Measurements from ENCODE around the gene EPX. TPM values are rescaled to one million over a fixed set of nuclear protein-coding genes. Genes with fewer than 3 reads are reported as not detected.

EPX gene
- total RNA-seq, 4 donors from 2014 or later: not detected

GRCh38 chr17:58231641-58232040 is 39.1 kb downstream of the EPX start:
- TF ChIP-seq POLR2A (IDR thresholded peaks at IDR 0.05): no peak
- TF ChIP-seq, protein P1, sequence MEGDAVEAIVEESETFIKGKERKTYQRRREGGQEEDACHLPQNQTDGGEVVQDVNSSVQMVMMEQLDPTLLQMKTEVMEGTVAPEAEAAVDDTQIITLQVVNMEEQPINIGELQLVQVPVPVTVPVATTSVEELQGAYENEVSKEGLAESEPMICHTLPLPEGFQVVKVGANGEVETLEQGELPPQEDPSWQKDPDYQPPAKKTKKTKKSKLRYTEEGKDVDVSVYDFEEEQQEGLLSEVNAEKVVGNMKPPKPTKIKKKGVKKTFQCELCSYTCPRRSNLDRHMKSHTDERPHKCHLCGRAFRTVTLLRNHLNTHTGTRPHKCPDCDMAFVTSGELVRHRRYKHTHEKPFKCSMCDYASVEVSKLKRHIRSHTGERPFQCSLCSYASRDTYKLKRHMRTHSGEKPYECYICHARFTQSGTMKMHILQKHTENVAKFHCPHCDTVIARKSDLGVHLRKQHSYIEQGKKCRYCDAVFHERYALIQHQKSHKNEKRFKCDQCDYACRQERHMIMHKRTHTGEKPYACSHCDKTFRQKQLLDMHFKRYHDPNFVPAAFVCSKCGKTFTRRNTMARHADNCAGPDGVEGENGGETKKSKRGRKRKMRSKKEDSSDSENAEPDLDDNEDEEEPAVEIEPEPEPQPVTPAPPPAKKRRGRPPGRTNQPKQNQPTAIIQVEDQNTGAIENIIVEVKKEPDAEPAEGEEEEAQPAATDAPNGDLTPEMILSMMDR (IDR thresholded peaks at IDR 0.05): no peak
- no peak for DNase-seq
- H3K36me3 ChIP-seq: no peaks in the 10 kb centered on the region
- intact Hi-C loops (cut with DNase I): no loop called here
- WGBS, 2 donors: 57% methylated on average over 2 of the region's 2 CpGs
- no peak overlapping the region for H3K4me3 ChIP-seq (replicated peaks in 1 of 3)
- no peaks in the 10 kb centered on the region for H3K4me1 ChIP-seq
- no peaks in the 10 kb centered on the region for H3K9me3 ChIP-seq
- H3K27me3 ChIP-seq: no peaks in the 10 kb centered on the region
- H3K27ac ChIP-seq: no peak overlapping the region

- no peaks in the 10 kb centered on the region for H3K4me1 ChIP-seq
- no peak overlapping the region for H3K4me3 ChIP-seq (replicated peaks in 1 of 3)
- H3K27ac ChIP-seq: no peak overlapping the region
- intact Hi-C loops (cut with DNase I): no loop called here
- H3K36me3 ChIP-seq: no peaks in the 10 kb centered on the region
- no peaks in the 10 kb centered on the region for H3K9me3 ChIP-seq
- TF ChIP-seq POLR2A (IDR thresholded peaks at IDR 0.05): no peak
- TF ChIP-seq, protein P1 (IDR thresholded peaks at IDR 0.05): no peak
- WGBS, 2 donors: 53 to 61% methylated on average over 12 of the region's 12 CpGs
- no peaks in the 10 kb centered on the region for H3K27me3 ChIP-seq
- no peak for DNase-seq
Measured at GRCh38 chr17:58232707-58233156, 40.2 kb downstream of the EPX start.

DNA sequence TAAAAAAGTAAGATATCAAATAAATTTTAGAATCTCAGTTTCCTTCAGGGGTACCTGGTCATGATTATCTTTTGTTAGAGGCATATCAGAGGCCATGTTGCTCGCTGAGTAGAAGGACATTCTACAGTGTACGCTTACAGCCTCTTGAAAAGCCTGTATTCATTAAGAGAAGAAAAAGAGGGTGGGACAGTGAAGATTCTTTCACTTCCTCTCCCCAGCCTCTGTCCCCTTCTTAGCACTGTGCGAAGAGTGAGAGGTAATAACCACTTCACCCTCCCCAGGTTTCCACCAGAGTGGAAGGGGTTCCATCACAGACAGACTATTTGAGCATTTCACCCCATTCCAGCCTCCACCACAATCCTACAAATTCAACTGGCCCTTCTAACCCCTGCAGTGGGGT is 41.0 kb downstream of the EPX start:
- Histone ChIP-seq H3K36me3 (no peaks in the 10 kb centered on the region), H3K9me3 (no peaks in the 10 kb centered on the region), H3K4me1 (no peaks in the 10 kb centered on the region), H3K4me3 (replicated peaks in 1 of 3) (no peak overlapping the region), H3K27me3 (no peaks in the 10 kb centered on the region), H3K27ac (no peak overlapping the region)
- DNase-seq: no peak
- 68 to 69% methylated on average over 3 of the region's 3 CpGs for WGBS, 2 donors
- TF ChIP-seq, protein P1 (IDR thresholded peaks at IDR 0.05): no peak
- TF ChIP-seq POLR2A (IDR thresholded peaks at IDR 0.05): no peak
- intact Hi-C loops (cut with DNase I): no loop called here

- Histone ChIP-seq H3K27me3 (no peaks in the 10 kb centered on the region), H3K27ac (no peak overlapping the region), H3K36me3 (no peaks in the 10 kb centered on the region), H3K4me3 (replicated peaks in 1 of 3) (no peak overlapping the region), H3K4me1 (no peaks in the 10 kb centered on the region), H3K9me3 (no peaks in the 10 kb centered on the region)
- DNase-seq: no peak
- WGBS, 2 donors: 83 to 93% methylated on average over 3 of the region's 3 CpGs
- intact Hi-C loops (cut with DNase I): no loop called here
- TF ChIP-seq, protein P1 (IDR thresholded peaks at IDR 0.05): no peak
- no peak for TF ChIP-seq POLR2A (IDR thresholded peaks at IDR 0.05)
Measured at GRCh38 chr17:58234512-58234911, 42.0 kb downstream of the EPX start.

GRCh38 chr17:58235821-58236220 is 43.3 kb downstream of the EPX start:
- no peak for DNase-seq
- no peaks in the 10 kb centered on the region for H3K9me3 ChIP-seq
- WGBS, 2 donors: 93 to 94% methylated on average over 1 of the region's 1 CpG

More at GRCh38 chr17:58235821-58236220, 43.3 kb downstream of the EPX start:
- Histone ChIP-seq H3K4me3 (replicated peaks in 1 of 3) (no peak overlapping the region), H3K27ac (no peak overlapping the region), H3K4me1 (no peaks in the 10 kb centered on the region), H3K36me3 (no peaks in the 10 kb centered on the region), H3K27me3 (no peaks in the 10 kb centered on the region)
- intact Hi-C loops (cut with DNase I): no loop called here
- TF ChIP-seq, protein P1 (IDR thresholded peaks at IDR 0.05): no peak
- TF ChIP-seq POLR2A (IDR thresholded peaks at IDR 0.05): no peak
